WTC11 (cell line): ENCODE data around the gene KCNG2. TPM values are rescaled to one million over a fixed set of nuclear protein-coding genes. Genes with fewer than 3 reads are reported as not detected.

Source experiments
- ATAC-seq: fragments of 200-7000 bp; cut with Tn5 transposase; 2 replicates; pipeline ENCODE4 v1.10.0; 2021; ENCODE audit warnings: mild to moderate bottlenecking, moderate library complexity
- CTCF ChIA-PET: fragments of 300-600 bp; sonication (Branson Sonifier 250); formaldehyde crosslinking; loops from one replicate; lab custom pipeline; 2021; ENCODE audit warnings: antibody characterized with exemption; lab: Charles Lee
- POLR2A ChIA-PET: fragments of 350-600 bp; sonication (Branson Sonifier 250); formaldehyde crosslinking; loops from one replicate; lab custom pipeline; 2021; ENCODE audit warnings: antibody characterized with exemption; lab: Charles Lee
- DNase-seq: peaks from one replicate; pipeline ENCODE4 v3.0.0; 2021; ENCODE audit warnings: low spot score
- H3K27ac Mint-ChIP-seq: 2 replicates; pipeline ENCODE4 v1.8.0; 2021; ENCODE audit warnings: mixed read lengths
- H3K27me3 Mint-ChIP-seq: 2 replicates; pipeline ENCODE4 v1.8.0; 2021; ENCODE audit warnings: low read depth, mild to moderate bottlenecking, moderate library complexity, mixed read lengths
- H3K36me3 Mint-ChIP-seq: 2 replicates; pipeline ENCODE4 v1.8.0; 2021; ENCODE audit warnings: mixed read lengths
- H3K4me1 Mint-ChIP-seq: 2 replicates; pipeline ENCODE4 v1.8.0; 2022; ENCODE audit warnings: mixed read lengths
- H3K4me3 Mint-ChIP-seq: 2 replicates; pipeline ENCODE4 v1.8.0; 2021; ENCODE audit warnings: mild to moderate bottlenecking, moderate library complexity, mixed read lengths
- H3K9me3 Mint-ChIP-seq: 2 replicates; pipeline ENCODE4 v1.8.0; 2021; ENCODE audit warnings: mixed read lengths
- ATF1 ChIP-seq: sonication (generic); formaldehyde crosslinking; IDR thresholded peaks from 2 replicates; pipeline ENCODE4 v1.8.1; 2023; ENCODE audit warnings: mild to moderate bottlenecking, moderate library complexity, missing genetic modification reagents
- ATF2 ChIP-seq: sonication (generic); formaldehyde crosslinking; IDR thresholded peaks from 2 replicates; pipeline ENCODE4 v1.8.1; 2022; ENCODE audit warnings: low read depth, missing genetic modification reagents, borderline replicate concordance
- CDX4 ChIP-seq: fragments of 250-450 bp; sonication (Bioruptor Pico); IDR thresholded peaks from 2 replicates; pipeline ENCODE4 v1.9.0; 2021; ENCODE audit warnings: moderate library complexity, mild to moderate bottlenecking, inconsistent platforms, borderline replicate concordance
- CREB1 ChIP-seq: sonication (generic); formaldehyde crosslinking; IDR thresholded peaks from 2 replicates; pipeline ENCODE4 v1.8.0; 2023; ENCODE audit warnings: mild to moderate bottlenecking, missing genetic modification reagents
- CREM ChIP-seq: sonication (generic); formaldehyde crosslinking; IDR thresholded peaks from 2 replicates; pipeline ENCODE4 v1.8.1; 2022; ENCODE audit warnings: mild to moderate bottlenecking, missing genetic modification reagents, moderate library complexity
- CTCF ChIP-seq: fragments of 200-600 bp; IDR thresholded peaks from 2 replicates; pipeline ENCODE4 v1.8.0; 2022; ENCODE audit warnings: antibody characterized with exemption
- E2F4 ChIP-seq: sonication (generic); formaldehyde crosslinking; IDR thresholded peaks from 2 replicates; pipeline ENCODE4 v1.8.1; 2022; ENCODE audit warnings: low read depth, mild to moderate bottlenecking, moderate library complexity, missing genetic modification reagents, borderline replicate concordance
- ERG ChIP-seq: fragments of 250-450 bp; sonication (Bioruptor Pico); IDR thresholded peaks from 2 replicates; pipeline ENCODE4 v1.8.0; 2021; ENCODE audit warnings: mild to moderate bottlenecking
- FOXK1 ChIP-seq: sonication (generic); formaldehyde crosslinking; IDR thresholded peaks from 2 replicates; pipeline ENCODE4 v1.8.0; 2022; ENCODE audit warnings: mild to moderate bottlenecking, moderate library complexity, missing genetic modification reagents
- FOXP4 ChIP-seq: sonication (generic); formaldehyde crosslinking; IDR thresholded peaks from 2 replicates; pipeline ENCODE4 v1.8.0; 2022; ENCODE audit warnings: mild to moderate bottlenecking, missing genetic modification reagents
- HMGXB4 ChIP-seq: sonication (generic); formaldehyde crosslinking; IDR thresholded peaks from 2 replicates; pipeline ENCODE4 v1.8.1; 2023; ENCODE audit warnings: mild to moderate bottlenecking, moderate library complexity, missing genetic modification reagents
- JUN ChIP-seq: sonication (generic); formaldehyde crosslinking; IDR thresholded peaks from 2 replicates; pipeline ENCODE4 v1.8.0; 2023; ENCODE audit warnings: mild to moderate bottlenecking, missing genetic modification reagents
- KAT7 ChIP-seq: sonication (generic); formaldehyde crosslinking; IDR thresholded peaks from 2 replicates; pipeline ENCODE4 v1.8.1; 2023; ENCODE audit warnings: missing genetic modification reagents, mild to moderate bottlenecking, borderline replicate concordance
- MXD4 ChIP-seq: fragments of 250-450 bp; sonication (Bioruptor Pico); IDR thresholded peaks from 2 replicates; pipeline ENCODE4 v1.8.0; 2021; ENCODE audit warnings: mild to moderate bottlenecking, moderate library complexity, borderline replicate concordance
- NR3C1 ChIP-seq: sonication (generic); formaldehyde crosslinking; conservative IDR thresholded peaks from 2 replicates; pipeline ENCODE4 v1.8.1; 2023; ENCODE audit warnings: low read depth, mild to moderate bottlenecking, missing genetic modification reagents
- RORB ChIP-seq: fragments of 250-450 bp; sonication (Bioruptor Pico); IDR thresholded peaks from 2 replicates; pipeline ENCODE4 v1.9.0; 2021; ENCODE audit warnings: mild to moderate bottlenecking
- ZNF138 ChIP-seq: sonication (generic); formaldehyde crosslinking; conservative IDR thresholded peaks from 2 replicates; pipeline ENCODE4 v1.8.1; 2022; ENCODE audit warnings: mild to moderate bottlenecking, moderate library complexity, missing genetic modification reagents
- ZNF263 ChIP-seq: sonication (generic); formaldehyde crosslinking; IDR thresholded peaks from 2 replicates; pipeline ENCODE4 v1.8.1; 2022; ENCODE audit warnings: low read depth, mild to moderate bottlenecking, moderate library complexity, missing genetic modification reagents
- ZNF416 ChIP-seq: fragments of 250-450 bp; sonication (Bioruptor Pico); IDR thresholded peaks from 2 replicates; pipeline ENCODE4 v1.9.0; 2021; ENCODE audit warnings: mild to moderate bottlenecking, inconsistent platforms
- ZNF423 ChIP-seq: fragments of 250-450 bp; sonication (Bioruptor Pico); IDR thresholded peaks from 2 replicates; pipeline ENCODE4 v2.1.2; 2022; ENCODE audit warnings: mild to moderate bottlenecking, moderate library complexity
- total RNA-seq: library from RNA; stranded (reverse); gene quantifications from 3 replicates; pipeline ENCODE4 v1.2.3, GENCODE V29; 2021

KCNG2 gene
- total RNA-seq, 1 experiment from 2014 or later: 0.50 TPM

- Mint-ChIP-seq H3K4me3 (no peak overlapping the region), H3K9me3 (no peaks in the 10 kb centered on the region), H3K27ac (no peak overlapping the region)
- ATAC-seq (no peak), DNase-seq (no peak)
- TF ChIP-seq HMGXB4 (CRISPR knock-in tag): no peak
- TF ChIP-seq CREB1 (CRISPR knock-in tag): no peak
- no peak for TF ChIP-seq ZNF423
- no peak for TF ChIP-seq NR3C1 (CRISPR knock-in tag)
- TF ChIP-seq MXD4 (CRISPR knock-in tag): no peak
- TF ChIP-seq ERG (CRISPR knock-in tag): no peak
- TF ChIP-seq KAT7 (CRISPR knock-in tag): no peak
- no peak for TF ChIP-seq RORB (CRISPR knock-in tag)
- TF ChIP-seq, all 79 proteins: peak for 0
- H3K36me3 Mint-ChIP-seq: no peaks in the 10 kb centered on the region
- POLR2A ChIA-PET: no interaction called here
- peaks cover 38% of the 10 kb centered on the region for H3K27me3 Mint-ChIP-seq
- peaks cover 9% of the 10 kb centered on the region for H3K4me1 Mint-ChIP-seq
- CTCF ChIA-PET: interaction anchor here (1.2 kb wide), 1 partner anchor 234 kb away, joined by 3 read pairs; the partner anchor contains the start of gene RBFA
Measured at GRCh38 chr18:79800371-79801180, 2.8 kb downstream of the KCNG2 start.

GRCh38 chr18:79801217-79801616, 3.5 kb downstream of the KCNG2 start:
- Mint-ChIP-seq H3K27me3 (peaks cover 34% of the 10 kb centered on the region), H3K4me3 (no peak overlapping the region), H3K36me3 (no peaks in the 10 kb centered on the region), H3K9me3 (no peaks in the 10 kb centered on the region)
- POLR2A ChIA-PET: no interaction called here
- ATAC-seq (no peak), DNase-seq (no peak)
- TF ChIP-seq CDX4 (CRISPR knock-in tag) (no peak), FOXK1 (CRISPR knock-in tag) (no peak), ZNF416 (CRISPR knock-in tag) (no peak), CREB1 (CRISPR knock-in tag) (no peak), JUN (CRISPR knock-in tag) (no peak), FOXP4 (no peak), CREM (CRISPR knock-in tag) (no peak), ZNF263 (CRISPR knock-in tag) (no peak), E2F4 (CRISPR knock-in tag) (no peak), ATF2 (no peak), HMGXB4 (CRISPR knock-in tag) (no peak), CTCF (no peak), ZNF138 (CRISPR knock-in tag) (no peak), ATF1 (CRISPR knock-in tag) (no peak)
- TF ChIP-seq, all 79 proteins: peak for 0
- CTCF ChIA-PET: no interaction called here
- Mint-ChIP-seq H3K27ac (no peak overlapping the region), H3K4me1 (peaks cover 9% of the 10 kb centered on the region)
